Type B pancreatic cell (in vitro differentiated cells): ENCODE data around the gene CABP1. TPM values are rescaled to one million over a fixed set of nuclear protein-coding genes. Genes with fewer than 3 reads are reported as not detected.

ENCODE experiments used
- DNase-seq: peaks from one replicate; pipeline ENCODE4 v3.0.0; 2021; ENCODE audit warnings: mixed read lengths; ENCODE audit not compliant: unreplicated experiment; ENCODE audit errors: extremely low spot score
- H3K27ac Mint-ChIP-seq: 2 replicates; pipeline ENCODE4 v1.8.0; 2021; ENCODE audit warnings: mild to moderate bottlenecking, mixed read lengths
- H3K27me3 Mint-ChIP-seq: 2 replicates; pipeline ENCODE4 v1.8.0; 2021; ENCODE audit warnings: mixed read lengths
- H3K36me3 Mint-ChIP-seq: 2 replicates; pipeline ENCODE4 v1.8.0; 2021; ENCODE audit warnings: mixed read lengths
- H3K4me1 Mint-ChIP-seq: one replicate; pipeline ENCODE4 v1.8.0; 2021; ENCODE audit warnings: mixed read lengths; ENCODE audit not compliant: unreplicated experiment
- H3K4me3 Mint-ChIP-seq: 2 replicates; pipeline ENCODE4 v1.8.0; 2021; ENCODE audit warnings: mild to moderate bottlenecking, mixed read lengths
- H3K9me3 Mint-ChIP-seq: 2 replicates; pipeline ENCODE4 v1.8.0; 2021; ENCODE audit warnings: mixed read lengths
- CTCF ChIP-seq: fragments of 200-600 bp; sonication (generic); conservative IDR thresholded peaks from 2 replicates; pipeline ENCODE4 v1.5.0; 2021; ENCODE audit warnings: antibody characterized with exemption, mild to moderate bottlenecking
- total RNA-seq: library from RNA; stranded (reverse); gene quantifications from 2 replicates; pipeline ENCODE4 v1.2.1, GENCODE V29; 2021; ENCODE audit warnings: low replicate concordance

CABP1 gene
- total RNA-seq, 1 donor from 2014 or later: 0.56 TPM

DNA sequence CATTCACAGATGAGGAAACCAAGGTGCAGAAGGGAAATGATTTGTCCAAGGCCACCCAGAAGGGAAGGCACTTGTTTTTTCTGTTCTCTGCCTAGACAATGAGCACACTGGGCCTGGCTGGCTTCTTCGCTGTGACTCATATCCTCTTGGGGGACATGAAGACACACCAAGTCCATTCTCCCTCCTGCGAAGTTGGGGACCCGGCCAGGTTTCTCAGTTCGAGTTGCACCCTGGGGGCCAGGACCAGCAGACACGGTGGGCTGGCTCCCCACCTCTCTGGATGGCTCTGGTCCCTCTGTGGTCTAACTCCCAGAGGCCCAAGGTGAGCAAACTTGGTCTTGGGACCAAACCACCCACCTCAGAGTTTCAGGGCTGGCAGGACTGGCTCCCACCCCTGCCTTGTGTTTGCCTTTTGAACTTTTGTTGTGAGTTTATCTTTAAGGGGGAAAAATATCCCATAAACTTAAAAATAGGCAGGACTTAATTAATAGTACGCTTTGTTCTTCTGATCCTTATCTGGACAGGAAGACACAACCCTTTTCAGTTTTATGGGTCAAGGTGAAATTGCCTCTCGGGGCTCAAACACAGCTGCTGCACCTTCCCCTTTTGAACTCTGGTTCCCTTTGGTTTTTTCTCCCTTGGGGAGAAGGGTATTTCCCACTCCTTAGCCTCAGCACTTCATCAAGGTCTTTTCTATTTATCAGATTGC, 37.5 kb downstream of the CABP1 start:
- Mint-ChIP-seq H3K36me3 (no peaks in the 10 kb centered on the region), H3K4me3 (no peak overlapping the region), H3K4me1 (no peaks in the 10 kb centered on the region), H3K9me3 (no peaks in the 10 kb centered on the region), H3K27ac (no peak overlapping the region), H3K27me3 (no peaks in the 10 kb centered on the region)
- DNase-seq: no peak
- TF ChIP-seq CTCF: no peak

DNA sequence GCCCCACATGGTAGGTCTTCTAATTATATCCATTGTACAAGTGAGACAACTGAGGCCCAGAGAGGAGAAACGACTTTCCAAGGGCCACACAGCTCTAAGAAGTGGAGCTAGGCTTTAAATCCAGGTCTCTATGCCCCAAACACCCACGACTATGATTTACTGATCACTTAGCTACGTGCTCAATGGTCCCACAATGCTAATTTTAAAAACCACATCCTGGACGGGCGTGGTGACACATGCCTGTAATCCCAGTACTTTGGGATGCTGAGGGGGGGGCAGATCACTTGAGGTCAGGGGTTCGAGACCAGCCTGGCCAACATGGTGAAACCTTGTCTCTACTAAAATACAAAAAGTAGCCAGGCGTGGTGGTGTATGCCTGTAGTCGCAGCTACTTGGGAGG, 38.1 kb downstream of the CABP1 start:
- Mint-ChIP-seq H3K36me3 (no peaks in the 10 kb centered on the region), H3K9me3 (no peaks in the 10 kb centered on the region), H3K27me3 (no peaks in the 10 kb centered on the region), H3K4me1 (no peaks in the 10 kb centered on the region), H3K4me3 (no peak overlapping the region), H3K27ac (no peak overlapping the region)
- DNase-seq: no peak
- no peak for TF ChIP-seq CTCF

DNA sequence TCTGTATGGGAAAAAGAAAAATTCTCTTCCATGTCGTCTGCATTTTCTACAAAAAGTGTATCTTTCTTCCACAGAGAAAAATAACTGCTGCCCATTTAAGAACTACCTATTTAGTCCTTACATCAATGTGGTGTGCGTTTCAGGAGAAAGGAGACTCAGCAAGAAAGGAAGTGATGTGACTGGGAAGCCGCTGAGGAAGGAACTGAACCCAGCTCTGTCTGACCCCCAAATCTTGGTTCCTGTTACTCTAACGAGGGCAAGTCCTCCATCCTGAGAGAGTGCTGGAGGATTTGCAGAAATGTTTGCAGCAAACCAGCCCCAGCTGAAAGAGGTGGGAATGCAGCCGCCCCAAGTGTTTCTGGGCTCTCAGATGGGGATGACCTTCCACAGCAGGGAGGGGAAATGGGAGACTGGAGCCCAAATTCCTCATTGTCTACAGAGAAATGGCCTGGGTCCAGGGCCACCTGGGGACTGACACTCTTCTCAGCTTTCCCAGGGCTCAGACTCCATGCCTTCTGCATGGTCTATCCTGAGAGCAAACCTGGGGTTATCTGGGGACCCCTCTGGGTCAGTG, 39.8 kb downstream of the CABP1 start:
- no peak for DNase-seq
- no peak for TF ChIP-seq CTCF
- Mint-ChIP-seq H3K9me3 (no peaks in the 10 kb centered on the region), H3K4me3 (no peak overlapping the region), H3K4me1 (no peaks in the 10 kb centered on the region), H3K27me3 (no peaks in the 10 kb centered on the region), H3K36me3 (no peaks in the 10 kb centered on the region), H3K27ac (no peak overlapping the region)

- Mint-ChIP-seq H3K36me3 (no peaks in the 10 kb centered on the region), H3K9me3 (no peaks in the 10 kb centered on the region), H3K4me1 (peaks cover 13% of the 10 kb centered on the region), H3K27me3 (no peaks in the 10 kb centered on the region), H3K4me3 (peak overlapping the region; percentile 78), H3K27ac (peak overlapping the region; percentile 48)
- no peak for TF ChIP-seq CTCF
- DNase-seq: no peak
Measured at GRCh38 chr12:120684523-120684932, 44.1 kb downstream of the CABP1 start.

- no peak for TF ChIP-seq CTCF
- Mint-ChIP-seq H3K36me3 (no peaks in the 10 kb centered on the region), H3K4me3 (peak overlapping the region; percentile 97), H3K4me1 (peaks cover 22% of the 10 kb centered on the region), H3K27ac (no peak overlapping the region), H3K9me3 (no peaks in the 10 kb centered on the region), H3K27me3 (no peaks in the 10 kb centered on the region)
- DNase-seq: no peak
Measured at GRCh38 chr12:120685522-120685921, 45.1 kb downstream of the CABP1 start.
